Ishikawa (cell line): ENCODE data around the gene EGR4.
A peak's percentile ranks its signal among the peaks of the same experiment; 100 is the strongest.

Source experiments
- CEBPB ChIP-seq: IDR thresholded peaks from 2 replicates; pipeline ENCODE4 v1.6.1; 2012
- CREB1 ChIP-seq: IDR thresholded peaks from 2 replicates; pipeline ENCODE4 v1.6.1; 2012; ENCODE audit warnings: low read depth
- EGR1 ChIP-seq: IDR thresholded peaks from 2 replicates; pipeline ENCODE4 v1.6.1; 2012
- EP300 ChIP-seq: IDR thresholded peaks from 2 replicates; pipeline ENCODE4 v1.6.1; 2012; ENCODE audit warnings: borderline replicate concordance
- FOXM1 ChIP-seq: IDR thresholded peaks from 2 replicates; pipeline ENCODE4 v1.6.1; 2012; ENCODE audit warnings: low read depth, borderline replicate concordance
- MAX ChIP-seq: IDR thresholded peaks from 2 replicates; pipeline ENCODE4 v1.6.1; 2012
- NFIC ChIP-seq: IDR thresholded peaks from 2 replicates; pipeline ENCODE4 v1.6.1; 2012
- RAD21 ChIP-seq: IDR thresholded peaks from 2 replicates; pipeline ENCODE4 v1.6.1; 2012; ENCODE audit warnings: low read depth
- REST ChIP-seq: IDR thresholded peaks from 2 replicates; pipeline ENCODE4 v1.6.1; 2012; ENCODE audit warnings: low read depth, mild to moderate bottlenecking
- TAF1 ChIP-seq: IDR thresholded peaks from 2 replicates; pipeline ENCODE4 v1.6.1; 2012; ENCODE audit warnings: low read depth, mild to moderate bottlenecking
- TCF12 ChIP-seq: IDR thresholded peaks from 2 replicates; pipeline ENCODE4 v1.6.1; 2012; ENCODE audit warnings: low read depth
- TEAD4 ChIP-seq: IDR thresholded peaks from 2 replicates; pipeline ENCODE4 v1.6.1; 2012
- USF1 ChIP-seq: IDR thresholded peaks from 2 replicates; pipeline ENCODE4 v1.6.1; 2012
- YY1 ChIP-seq: IDR thresholded peaks from 2 replicates; pipeline ENCODE4 v1.6.1; 2012; ENCODE audit warnings: low read depth
- ZBTB7A ChIP-seq: IDR thresholded peaks from 2 replicates; pipeline ENCODE4 v1.6.1; 2012; ENCODE audit warnings: low read depth

The EGR4 gene

GRCh38 chr2:73268830-73269685, 24.3 kb downstream of the EGR4 start:
- TF ChIP-seq CEBPB (no peak), EGR1 (peak; percentile 47; the same call in 1 of the 2 replicates), TAF1 (no peak)

- no peak for TF ChIP-seq RAD21
- no peak for TF ChIP-seq TCF12
- no peak for TF ChIP-seq YY1
- TF ChIP-seq USF1, result no peak
- no peak for TF ChIP-seq NFIC
- TF ChIP-seq CREB1, result no peak
- no peak for TF ChIP-seq EGR1
- no peak for TF ChIP-seq ZBTB7A
- TF ChIP-seq TAF1, result no peak
- TF ChIP-seq EP300, result no peak
- no peak for TF ChIP-seq MAX
- no peak for TF ChIP-seq REST
- no peak for TF ChIP-seq CEBPB
- TF ChIP-seq TEAD4, result no peak
- TF ChIP-seq FOXM1, result no peak
Measured at GRCh38 chr2:73268366-73268829, 24.9 kb downstream of the EGR4 start.

GRCh38 chr2:73267008-73267407, 26.3 kb downstream of the EGR4 start:
- TF ChIP-seq YY1 (no peak), RAD21 (no peak), TCF12 (no peak), TAF1 (no peak), USF1 (no peak), REST (no peak), TEAD4 (no peak), CREB1 (no peak), MAX (no peak), NFIC (no peak), ZBTB7A (no peak), CEBPB (no peak), EGR1 (no peak), EP300 (no peak), FOXM1 (no peak)

- TF ChIP-seq MAX (no peak), EP300 (no peak), NFIC (no peak), FOXM1 (no peak), TAF1 (no peak), CREB1 (no peak), RAD21 (no peak), EGR1 (no peak), CEBPB (no peak), YY1 (no peak), REST (no peak), TEAD4 (no peak)
Measured at GRCh38 chr2:73266061-73266901, 27.1 kb downstream of the EGR4 start.
